ENCODE measurements around the gene MZF1.

DNA sequence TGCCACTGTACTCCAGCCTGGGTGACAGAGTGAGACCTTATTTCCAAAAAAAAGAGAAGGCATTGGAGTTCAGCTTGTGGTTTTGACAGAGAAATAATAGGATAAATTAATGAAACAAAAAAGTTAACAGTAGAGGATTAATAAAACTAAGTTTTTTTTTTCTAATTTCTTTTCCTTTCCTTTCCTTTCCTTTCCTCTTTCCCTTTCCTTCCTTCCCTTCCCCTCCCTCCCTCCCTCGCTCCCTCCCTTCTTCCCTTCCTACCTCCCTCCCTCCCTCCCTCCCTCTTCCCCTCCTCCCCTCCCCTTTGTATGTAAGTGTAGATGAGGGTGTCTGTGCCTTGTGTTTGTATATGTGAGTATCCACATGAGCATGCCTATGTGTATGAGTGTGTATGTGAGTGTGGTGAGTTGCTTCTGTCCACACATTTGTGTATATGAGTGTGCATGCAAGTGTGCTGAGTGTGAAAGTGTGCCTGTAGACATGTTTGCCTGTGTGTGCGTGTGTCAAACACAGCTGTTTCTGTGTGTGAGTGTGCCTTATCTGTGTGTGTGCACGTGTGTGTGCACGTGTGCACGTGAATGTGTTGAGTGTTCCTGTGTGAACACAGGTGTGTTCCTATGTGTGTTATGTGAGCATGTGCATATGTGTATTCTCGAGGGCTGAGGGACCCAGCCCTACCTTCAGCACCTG, 12.5 kb upstream of the MZF1 start:
- TF ChIP-seq RAD21 (IDR thresholded peaks at IDR 0.05) (no peak), GABPA (IDR thresholded peaks at IDR 0.05 in 1 of 2, conservative IDR thresholded peaks at IDR 0.05 in 1 of 2) (no peak), HNF4G (IDR thresholded peaks at IDR 0.05) (no peak), TAF1 (conservative IDR thresholded peaks at IDR 0.05) (no peak), FOXA1 (IDR thresholded peaks at IDR 0.05) (no peak)
- TF ChIP-seq, protein P1, sequence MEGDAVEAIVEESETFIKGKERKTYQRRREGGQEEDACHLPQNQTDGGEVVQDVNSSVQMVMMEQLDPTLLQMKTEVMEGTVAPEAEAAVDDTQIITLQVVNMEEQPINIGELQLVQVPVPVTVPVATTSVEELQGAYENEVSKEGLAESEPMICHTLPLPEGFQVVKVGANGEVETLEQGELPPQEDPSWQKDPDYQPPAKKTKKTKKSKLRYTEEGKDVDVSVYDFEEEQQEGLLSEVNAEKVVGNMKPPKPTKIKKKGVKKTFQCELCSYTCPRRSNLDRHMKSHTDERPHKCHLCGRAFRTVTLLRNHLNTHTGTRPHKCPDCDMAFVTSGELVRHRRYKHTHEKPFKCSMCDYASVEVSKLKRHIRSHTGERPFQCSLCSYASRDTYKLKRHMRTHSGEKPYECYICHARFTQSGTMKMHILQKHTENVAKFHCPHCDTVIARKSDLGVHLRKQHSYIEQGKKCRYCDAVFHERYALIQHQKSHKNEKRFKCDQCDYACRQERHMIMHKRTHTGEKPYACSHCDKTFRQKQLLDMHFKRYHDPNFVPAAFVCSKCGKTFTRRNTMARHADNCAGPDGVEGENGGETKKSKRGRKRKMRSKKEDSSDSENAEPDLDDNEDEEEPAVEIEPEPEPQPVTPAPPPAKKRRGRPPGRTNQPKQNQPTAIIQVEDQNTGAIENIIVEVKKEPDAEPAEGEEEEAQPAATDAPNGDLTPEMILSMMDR (IDR thresholded peaks at IDR 0.05; ENCODE audit: low read depth, low read length, missing input control) = no peak
- TF ChIP-seq, protein P2, sequence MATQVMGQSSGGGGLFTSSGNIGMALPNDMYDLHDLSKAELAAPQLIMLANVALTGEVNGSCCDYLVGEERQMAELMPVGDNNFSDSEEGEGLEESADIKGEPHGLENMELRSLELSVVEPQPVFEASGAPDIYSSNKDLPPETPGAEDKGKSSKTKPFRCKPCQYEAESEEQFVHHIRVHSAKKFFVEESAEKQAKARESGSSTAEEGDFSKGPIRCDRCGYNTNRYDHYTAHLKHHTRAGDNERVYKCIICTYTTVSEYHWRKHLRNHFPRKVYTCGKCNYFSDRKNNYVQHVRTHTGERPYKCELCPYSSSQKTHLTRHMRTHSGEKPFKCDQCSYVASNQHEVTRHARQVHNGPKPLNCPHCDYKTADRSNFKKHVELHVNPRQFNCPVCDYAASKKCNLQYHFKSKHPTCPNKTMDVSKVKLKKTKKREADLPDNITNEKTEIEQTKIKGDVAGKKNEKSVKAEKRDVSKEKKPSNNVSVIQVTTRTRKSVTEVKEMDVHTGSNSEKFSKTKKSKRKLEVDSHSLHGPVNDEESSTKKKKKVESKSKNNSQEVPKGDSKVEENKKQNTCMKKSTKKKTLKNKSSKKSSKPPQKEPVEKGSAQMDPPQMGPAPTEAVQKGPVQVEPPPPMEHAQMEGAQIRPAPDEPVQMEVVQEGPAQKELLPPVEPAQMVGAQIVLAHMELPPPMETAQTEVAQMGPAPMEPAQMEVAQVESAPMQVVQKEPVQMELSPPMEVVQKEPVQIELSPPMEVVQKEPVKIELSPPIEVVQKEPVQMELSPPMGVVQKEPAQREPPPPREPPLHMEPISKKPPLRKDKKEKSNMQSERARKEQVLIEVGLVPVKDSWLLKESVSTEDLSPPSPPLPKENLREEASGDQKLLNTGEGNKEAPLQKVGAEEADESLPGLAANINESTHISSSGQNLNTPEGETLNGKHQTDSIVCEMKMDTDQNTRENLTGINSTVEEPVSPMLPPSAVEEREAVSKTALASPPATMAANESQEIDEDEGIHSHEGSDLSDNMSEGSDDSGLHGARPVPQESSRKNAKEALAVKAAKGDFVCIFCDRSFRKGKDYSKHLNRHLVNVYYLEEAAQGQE (IDR thresholded peaks at IDR 0.05) = no peak
